Type B pancreatic cell (in vitro differentiated cells): ENCODE measurements around the gene WDR76. TPM values are rescaled to one million over a fixed set of nuclear protein-coding genes. Genes with fewer than 3 reads are reported as not detected.
A peak's percentile ranks its signal among the peaks of the same experiment; 100 is the strongest.

Experiments used
- DNase-seq: peaks from one replicate; pipeline ENCODE4 v3.0.0; 2021; ENCODE audit warnings: mixed read lengths; ENCODE audit not compliant: unreplicated experiment; ENCODE audit errors: extremely low spot score
- H3K27ac Mint-ChIP-seq: 2 replicates; pipeline ENCODE4 v1.8.0; 2021; ENCODE audit warnings: mild to moderate bottlenecking, mixed read lengths
- H3K27me3 Mint-ChIP-seq: 2 replicates; pipeline ENCODE4 v1.8.0; 2021; ENCODE audit warnings: mixed read lengths
- H3K36me3 Mint-ChIP-seq: 2 replicates; pipeline ENCODE4 v1.8.0; 2021; ENCODE audit warnings: mixed read lengths
- H3K4me1 Mint-ChIP-seq: one replicate; pipeline ENCODE4 v1.8.0; 2021; ENCODE audit warnings: mixed read lengths; ENCODE audit not compliant: unreplicated experiment
- H3K4me3 Mint-ChIP-seq: 2 replicates; pipeline ENCODE4 v1.8.0; 2021; ENCODE audit warnings: mild to moderate bottlenecking, mixed read lengths
- H3K9me3 Mint-ChIP-seq: 2 replicates; pipeline ENCODE4 v1.8.0; 2021; ENCODE audit warnings: mixed read lengths
- CTCF ChIP-seq: fragments of 200-600 bp; sonication (generic); conservative IDR thresholded peaks from 2 replicates; pipeline ENCODE4 v1.5.0; 2021; ENCODE audit warnings: antibody characterized with exemption, mild to moderate bottlenecking
- total RNA-seq: library from RNA; stranded (reverse); gene quantifications from 2 replicates; pipeline ENCODE4 v1.2.1, GENCODE V29; 2021; ENCODE audit warnings: low replicate concordance

WDR76 gene
- total RNA-seq, 1 donor from 2014 or later: 16.9 TPM

GRCh38 chr15:43898891-43899290 lies 72.1 kb downstream of the WDR76 start:
- no peak for TF ChIP-seq CTCF
- no peaks in the 10 kb centered on the region for H3K36me3 Mint-ChIP-seq
- no peaks in the 10 kb centered on the region for H3K9me3 Mint-ChIP-seq
- peaks cover 24% of the 10 kb centered on the region for H3K4me1 Mint-ChIP-seq
- no peaks in the 10 kb centered on the region for H3K27me3 Mint-ChIP-seq
- DNase-seq: no peak
- H3K4me3 Mint-ChIP-seq: no peak overlapping the region
- no peak overlapping the region for H3K27ac Mint-ChIP-seq

- no peak overlapping the region for H3K27ac Mint-ChIP-seq
- no peaks in the 10 kb centered on the region for H3K36me3 Mint-ChIP-seq
- no peaks in the 10 kb centered on the region for H3K27me3 Mint-ChIP-seq
- no peak overlapping the region for H3K4me3 Mint-ChIP-seq
- H3K4me1 Mint-ChIP-seq: peaks cover 20% of the 10 kb centered on the region
- DNase-seq: no peak
- no peak for TF ChIP-seq CTCF
- H3K9me3 Mint-ChIP-seq: no peaks in the 10 kb centered on the region
Measured at GRCh38 chr15:43899928-43900327, 73.1 kb downstream of the WDR76 start.

- Mint-ChIP-seq H3K4me1 (peaks cover 20% of the 10 kb centered on the region), H3K9me3 (no peaks in the 10 kb centered on the region), H3K4me3 (no peak overlapping the region), H3K27ac (no peak overlapping the region), H3K36me3 (no peaks in the 10 kb centered on the region), H3K27me3 (no peaks in the 10 kb centered on the region)
- no peak for DNase-seq
- TF ChIP-seq CTCF: no peak
Measured at GRCh38 chr15:43900996-43901395, 74.2 kb downstream of the WDR76 start.

GRCh38 chr15:43901495-43901894 lies 74.7 kb downstream of the WDR76 start:
- no peak for DNase-seq
- Mint-ChIP-seq H3K36me3 (no peaks in the 10 kb centered on the region), H3K4me3 (no peak overlapping the region), H3K9me3 (no peaks in the 10 kb centered on the region), H3K4me1 (peaks cover 20% of the 10 kb centered on the region), H3K27ac (no peak overlapping the region), H3K27me3 (no peaks in the 10 kb centered on the region)
- no peak for TF ChIP-seq CTCF

GRCh38 chr15:43903864-43904290 lies 77.1 kb downstream of the WDR76 start:
- peak; percentile 77 for DNase-seq
- Mint-ChIP-seq H3K27ac (peak overlapping the region; percentile 54), H3K27me3 (no peaks in the 10 kb centered on the region), H3K9me3 (no peaks in the 10 kb centered on the region), H3K4me1 (peaks cover 20% of the 10 kb centered on the region), H3K36me3 (no peaks in the 10 kb centered on the region), H3K4me3 (peak overlapping the region; percentile 69)
- peak; percentile 96 for TF ChIP-seq CTCF

GRCh38 chr15:43905755-43906154 lies 79.0 kb downstream of the WDR76 start:
- Mint-ChIP-seq H3K27me3 (no peaks in the 10 kb centered on the region), H3K4me3 (no peak overlapping the region), H3K4me1 (peaks cover 20% of the 10 kb centered on the region), H3K9me3 (no peaks in the 10 kb centered on the region), H3K36me3 (no peaks in the 10 kb centered on the region), H3K27ac (no peak overlapping the region)
- no peak for DNase-seq
- no peak for TF ChIP-seq CTCF
